ENCODE measurements around the gene SMIM1.

SMIM1 gene

GRCh38 chr1:3753656-3754454, 18.7 kb upstream of the SMIM1 start:
- no peaks in the 10 kb centered on the region for H3K27me3 ChIP-seq (ENCODE audit: control insufficient read depth, insufficient read depth, low read length)
- TF ChIP-seq CTCF (IDR thresholded peaks at IDR 0.05): no peak
- H3K4me1 ChIP-seq: no peaks in the 10 kb centered on the region
- no peak overlapping the region for H3K4me3 ChIP-seq (ENCODE audit: low read depth, low read length)
- H3K79me2 ChIP-seq: no peaks in the 10 kb centered on the region
- H3K36me3 ChIP-seq (ENCODE audit: control insufficient read depth, insufficient read depth, low read length): no peaks in the 10 kb centered on the region
- H3K27ac ChIP-seq: no peak overlapping the region
- no peak overlapping the region for H2AFZ ChIP-seq
- no peak overlapping the region for H3K4me2 ChIP-seq (ENCODE audit: low read length)
- H3K9ac ChIP-seq: no peak overlapping the region
- no peaks in the 10 kb centered on the region for H3K9me3 ChIP-seq (ENCODE audit: control insufficient read depth, low read length)

GRCh38 chr1:3756394-3756793, 16.2 kb upstream of the SMIM1 start:
- H3K4me3 ChIP-seq (ENCODE audit: low read depth, low read length): no peak overlapping the region
- H3K9ac ChIP-seq: no peak overlapping the region
- no peaks in the 10 kb centered on the region for H3K79me2 ChIP-seq
- no peak for TF ChIP-seq CTCF (IDR thresholded peaks at IDR 0.05)
- no peaks in the 10 kb centered on the region for H3K4me1 ChIP-seq
- H3K4me2 ChIP-seq (ENCODE audit: low read length): no peak overlapping the region
- H3K27ac ChIP-seq: no peak overlapping the region
- no peaks in the 10 kb centered on the region for H3K27me3 ChIP-seq (ENCODE audit: control insufficient read depth, insufficient read depth, low read length)
- H3K9me3 ChIP-seq (ENCODE audit: control insufficient read depth, low read length): no peaks in the 10 kb centered on the region
- no peak overlapping the region for H2AFZ ChIP-seq
- no peaks in the 10 kb centered on the region for H3K36me3 ChIP-seq (ENCODE audit: control insufficient read depth, insufficient read depth, low read length)

GRCh38 chr1:3759164-3759563, 13.4 kb upstream of the SMIM1 start:
- Histone ChIP-seq H3K36me3 (ENCODE audit: control insufficient read depth, insufficient read depth, low read length) (no peaks in the 10 kb centered on the region), H3K4me3 (ENCODE audit: low read depth, low read length) (no peak overlapping the region), H3K4me2 (ENCODE audit: low read length) (no peak overlapping the region), H2AFZ (no peak overlapping the region), H3K4me1 (no peaks in the 10 kb centered on the region), H3K9me3 (ENCODE audit: control insufficient read depth, low read length) (no peaks in the 10 kb centered on the region), H3K9ac (no peak overlapping the region), H3K27me3 (ENCODE audit: control insufficient read depth, insufficient read depth, low read length) (no peaks in the 10 kb centered on the region), H3K79me2 (no peaks in the 10 kb centered on the region), H3K27ac (no peak overlapping the region)
- TF ChIP-seq CTCF (IDR thresholded peaks at IDR 0.05): no peak

- H3K9me3 ChIP-seq (ENCODE audit: control insufficient read depth, low read length): no peaks in the 10 kb centered on the region
- H3K36me3 ChIP-seq (ENCODE audit: control insufficient read depth, insufficient read depth, low read length): no peaks in the 10 kb centered on the region
- H2AFZ ChIP-seq: no peak overlapping the region
- H3K4me3 ChIP-seq (ENCODE audit: low read depth, low read length): no peak overlapping the region
- no peaks in the 10 kb centered on the region for H3K4me1 ChIP-seq
- H3K79me2 ChIP-seq: no peaks in the 10 kb centered on the region
- no peaks in the 10 kb centered on the region for H3K27me3 ChIP-seq (ENCODE audit: control insufficient read depth, insufficient read depth, low read length)
- H3K9ac ChIP-seq: no peak overlapping the region
- TF ChIP-seq CTCF (IDR thresholded peaks at IDR 0.05): no peak
- H3K27ac ChIP-seq: no peak overlapping the region
- H3K4me2 ChIP-seq (ENCODE audit: low read length): no peak overlapping the region
Observed at GRCh38 chr1:3759796-3760195, 12.8 kb upstream of the SMIM1 start.
